HG02981 (cell line): Measurements from ENCODE around the gene STIP1.

Experiments
- ATAC-seq: cut with Tn5 transposase; IDR thresholded peaks from one replicate; pipeline ENCODE4 v1.9.1; 2021; ENCODE audit warnings: mild to moderate bottlenecking, moderate library complexity; ENCODE audit not compliant: unreplicated experiment

STIP1 gene

GRCh38 chr11:64220798-64221197 is 34.8 kb downstream of the STIP1 start:
- no peak for ATAC-seq

- ATAC-seq, result no peak
Measured at GRCh38 chr11:64222651-64223000, 36.7 kb downstream of the STIP1 start.

DNA sequence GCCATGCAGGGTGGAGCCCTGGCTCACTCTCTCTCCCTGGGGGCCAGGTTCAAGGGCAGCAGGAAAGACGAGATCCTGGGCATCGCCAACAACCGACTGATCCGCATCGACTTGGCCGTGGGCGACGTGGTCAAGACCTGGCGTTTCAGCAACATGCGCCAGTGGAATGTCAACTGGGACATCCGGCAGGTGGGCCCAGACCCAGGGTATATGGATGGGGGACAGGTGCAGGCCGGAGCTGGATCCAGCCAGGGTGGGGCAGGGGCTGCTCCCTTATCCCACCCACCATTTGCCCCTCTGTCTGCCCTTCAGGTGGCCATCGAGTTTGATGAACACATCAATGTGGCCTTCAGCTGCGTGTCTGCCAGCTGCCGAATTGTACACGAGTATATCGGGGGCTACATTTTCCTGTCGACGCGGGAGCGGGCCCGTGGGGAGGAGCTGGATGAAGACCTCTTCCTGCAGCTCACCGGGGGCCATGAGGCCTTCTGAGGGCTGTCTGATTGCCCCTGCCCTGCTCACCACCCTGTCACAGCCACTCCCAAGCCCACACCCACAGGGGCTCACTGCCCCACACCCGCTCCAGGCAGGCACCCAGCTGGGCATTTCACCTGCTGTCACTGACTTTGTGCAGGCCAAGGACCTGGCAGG is 37.2 kb downstream of the STIP1 start:
- ATAC-seq, result no peak

GRCh38 chr11:64224151-64224890 is 38.4 kb downstream of the STIP1 start:
- no peak for ATAC-seq

GRCh38 chr11:64224891-64225607 is 39.1 kb downstream of the STIP1 start:
- no peak for ATAC-seq

- peak; percentile 44 for ATAC-seq
Measured at GRCh38 chr11:64225608-64226506, 39.9 kb downstream of the STIP1 start, which contains the start of the genes NUDT22 and TRPT1. Gene NUDT22, plus strand, starts transcription at chr11:64226274. Its CDS starts 379 bp downstream, at chr11:64226653. Gene TRPT1, minus strand, starts transcription at chr11:64226186. Its CDS starts 326 bp downstream, at chr11:64225860.

DNA sequence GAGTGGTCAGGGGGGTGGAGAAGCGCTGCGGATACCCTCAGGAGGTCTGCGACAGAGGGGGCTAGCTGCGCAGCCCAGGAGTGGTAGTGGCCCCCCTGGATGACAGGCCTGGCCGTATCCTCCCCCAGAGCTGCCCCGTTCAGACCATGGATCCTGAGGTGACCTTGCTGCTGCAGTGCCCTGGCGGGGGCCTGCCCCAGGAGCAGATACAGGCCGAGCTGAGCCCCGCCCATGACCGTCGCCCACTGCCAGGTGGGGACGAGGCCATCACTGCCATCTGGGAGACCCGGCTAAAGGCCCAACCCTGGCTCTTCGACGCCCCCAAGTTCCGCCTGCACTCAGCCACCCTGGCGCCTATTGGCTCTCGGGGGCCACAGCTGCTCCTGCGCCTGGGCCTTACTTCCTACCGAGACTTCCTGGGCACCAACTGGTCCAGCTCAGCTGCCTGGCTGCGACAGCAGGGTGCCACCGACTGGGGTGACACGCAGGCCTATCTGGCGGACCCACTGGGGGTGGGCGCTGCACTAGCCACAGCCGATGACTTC is 40.6 kb downstream of the STIP1 start:
- ATAC-seq, result no peak

DNA sequence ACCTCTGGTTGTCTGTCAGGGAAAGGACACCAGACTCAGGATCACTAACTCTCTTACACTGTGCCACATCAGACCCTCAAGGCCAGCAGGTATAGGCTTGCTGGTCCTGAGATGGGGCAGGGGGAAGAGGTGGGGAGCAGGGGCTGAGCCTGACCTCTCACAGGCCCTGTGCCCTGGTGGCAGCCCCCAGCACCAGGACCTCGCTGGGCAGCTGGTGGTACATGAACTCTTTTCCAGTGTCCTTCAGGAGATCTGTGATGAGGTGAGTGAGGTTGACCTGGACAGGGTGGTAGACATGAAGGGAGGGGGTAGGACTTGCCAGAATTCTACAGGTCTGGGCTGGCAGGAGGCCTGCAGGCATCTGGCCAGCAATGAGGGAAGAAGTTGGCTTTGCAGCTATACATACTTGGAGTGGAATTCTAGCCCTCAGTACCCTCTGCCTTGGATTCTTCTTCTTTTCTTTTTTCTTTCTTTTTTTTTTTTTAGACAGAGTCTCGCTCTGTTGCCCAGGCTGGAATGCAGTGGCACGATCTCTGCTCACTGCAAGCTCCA is 41.5 kb downstream of the STIP1 start:
- no peak for ATAC-seq

DNA sequence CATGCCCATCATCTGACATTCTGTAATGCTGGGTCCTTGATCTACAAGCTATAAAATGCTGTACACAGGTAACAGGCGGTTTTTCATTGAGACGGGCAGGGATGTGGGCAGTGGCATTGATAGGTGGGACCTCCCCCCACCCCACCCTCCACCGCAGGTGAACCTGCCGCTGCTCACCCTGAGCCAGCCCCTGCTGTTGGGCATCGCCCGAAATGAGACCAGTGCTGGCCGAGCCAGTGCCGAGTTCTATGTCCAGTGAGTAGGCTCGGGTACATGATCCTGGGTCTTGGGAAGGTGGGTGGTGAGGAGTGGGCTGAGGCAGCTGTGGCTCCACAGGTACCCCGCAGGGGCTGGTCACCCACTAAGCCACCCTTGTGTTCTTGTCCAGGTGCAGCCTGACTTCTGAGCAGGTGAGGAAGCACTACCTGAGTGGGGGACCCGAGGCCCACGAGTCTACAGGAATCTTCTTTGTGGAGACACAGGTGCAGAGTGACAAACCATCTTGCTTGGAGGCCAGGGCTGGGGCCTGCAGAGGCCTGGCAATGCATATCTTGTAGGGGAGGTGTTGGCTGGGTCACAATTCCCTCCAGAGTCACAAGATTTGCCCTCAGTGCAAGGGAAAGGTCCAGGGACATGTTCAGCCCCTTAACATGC is 43.2 kb downstream of the STIP1 start:
- ATAC-seq, result no peak

DNA sequence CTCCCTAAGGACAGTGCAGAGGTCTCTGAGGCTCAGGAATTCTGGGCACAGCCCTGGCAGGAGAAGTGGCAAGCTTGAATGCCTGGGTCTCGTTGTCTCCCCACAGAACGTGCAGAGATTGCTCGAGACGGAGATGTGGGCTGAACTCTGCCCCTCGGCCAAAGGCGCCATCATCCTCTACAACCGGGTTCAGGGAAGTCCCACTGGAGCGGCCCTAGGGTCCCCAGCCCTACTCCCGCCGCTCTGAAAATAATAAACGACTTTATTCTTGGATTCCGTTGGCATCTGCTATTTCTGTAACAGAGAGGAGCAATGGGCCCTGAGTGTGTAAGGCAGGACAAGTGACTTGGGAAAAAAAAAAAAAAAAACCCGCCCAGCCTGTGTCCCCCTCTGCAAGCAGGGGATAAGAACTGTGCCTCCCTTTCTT is 43.8 kb downstream of the STIP1 start:
- no peak for ATAC-seq

DNA sequence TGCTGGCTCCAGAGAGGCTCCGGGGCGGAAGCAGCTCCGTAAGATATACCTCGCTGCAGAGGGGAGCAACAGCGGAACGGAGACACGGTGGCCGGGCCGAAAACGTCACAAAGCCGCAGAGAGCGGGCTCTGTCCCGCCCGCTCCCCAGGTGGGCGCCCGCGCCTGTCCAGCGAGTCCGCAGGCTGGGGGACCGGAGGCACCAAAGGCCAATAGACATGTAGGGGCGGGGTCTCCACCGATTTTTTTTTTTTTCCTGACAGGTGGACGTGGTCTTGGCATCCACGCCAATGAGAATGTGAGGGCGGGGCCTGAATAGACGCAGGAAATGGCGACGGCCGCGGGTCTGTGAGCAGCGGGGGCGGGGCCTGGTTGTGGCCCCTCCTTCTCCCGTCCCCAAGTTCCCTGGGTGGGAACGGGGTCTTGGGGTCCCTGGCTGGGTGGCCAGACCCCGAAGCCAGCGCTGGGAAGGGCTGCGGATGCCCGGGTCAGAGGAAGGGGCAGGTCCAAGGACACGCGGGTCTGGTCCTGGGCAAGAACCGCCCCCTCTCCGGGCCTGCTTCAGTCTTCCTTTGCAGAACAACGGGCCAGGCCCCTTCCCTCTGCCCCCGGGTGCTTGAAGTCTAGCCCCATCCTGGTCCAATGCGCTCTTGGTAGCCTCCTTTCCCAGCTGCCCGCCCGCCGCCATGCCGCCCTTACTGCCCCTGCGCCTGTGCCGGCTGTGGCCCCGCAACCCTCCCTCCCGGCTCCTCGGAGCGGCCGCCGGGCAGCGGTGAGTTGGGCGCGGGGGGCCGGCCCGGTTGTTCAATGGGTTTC is 44.4 kb downstream of the STIP1 start, which contains the start of gene DNAJC4:
Gene DNAJC4 (plus strand): TSS at position 378 of the 814 bp plus-strand sequence. CDS start 307 bp downstream, at position 685.
- ATAC-seq, result peak; percentile 39

GRCh38 chr11:64230985-64231365 is 45.0 kb downstream of the STIP1 start:
- no peak for ATAC-seq

DNA sequence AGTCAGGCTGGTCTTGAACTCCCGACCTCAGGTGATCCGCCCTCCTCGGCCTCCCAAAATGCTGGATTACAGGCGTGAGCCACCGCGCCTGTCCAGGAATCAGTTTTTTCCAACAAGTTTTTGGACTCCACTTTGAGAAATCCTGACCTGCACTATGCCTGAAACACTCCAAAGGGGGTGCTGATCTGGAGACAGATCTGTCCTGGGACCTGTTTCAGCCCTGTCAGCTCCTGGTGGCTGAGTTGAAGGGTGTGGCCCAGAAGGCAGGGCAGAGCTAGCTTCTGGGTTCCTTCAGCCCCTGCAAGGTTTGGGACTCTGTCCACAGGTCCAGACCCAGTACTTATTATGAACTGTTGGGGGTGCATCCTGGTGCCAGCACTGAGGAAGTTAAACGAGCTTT is 45.6 kb downstream of the STIP1 start:
- ATAC-seq, result no peak

DNA sequence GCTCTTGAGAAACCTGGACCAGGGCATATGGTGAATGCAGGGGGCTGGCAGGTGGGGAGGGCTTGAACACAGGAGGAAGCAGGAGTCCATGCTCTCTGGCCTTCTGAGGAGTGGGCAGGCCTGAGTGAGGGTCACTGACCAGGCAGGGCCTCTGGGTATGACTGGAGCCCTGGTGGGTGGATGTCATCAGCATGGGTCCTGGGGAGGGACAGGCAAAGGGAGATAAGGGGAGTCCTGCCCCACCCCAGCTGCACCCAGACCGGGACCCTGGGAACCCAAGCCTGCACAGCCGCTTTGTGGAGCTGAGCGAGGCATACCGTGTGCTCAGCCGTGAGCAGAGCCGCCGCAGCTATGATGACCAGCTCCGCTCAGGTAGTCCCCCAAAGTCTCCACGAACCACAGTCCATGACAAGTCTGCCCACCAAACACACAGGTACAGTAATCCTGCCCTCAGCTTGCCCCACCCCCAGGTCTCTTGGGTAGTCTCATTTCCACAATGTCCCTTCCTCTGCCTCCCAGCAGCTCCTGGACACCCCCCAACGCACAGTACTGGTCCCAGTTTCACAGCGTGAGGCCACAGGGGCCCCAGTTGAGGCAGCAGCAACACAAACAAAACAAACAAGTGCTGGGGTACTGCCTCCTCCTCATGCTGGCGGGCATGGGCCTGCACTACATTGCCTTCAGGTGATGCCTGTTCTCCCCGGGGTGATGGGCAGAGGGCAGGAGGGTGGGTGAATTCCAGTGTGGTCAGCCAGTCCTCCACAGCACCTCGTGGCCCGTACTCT is 46.4 kb downstream of the STIP1 start:
- no peak for ATAC-seq

DNA sequence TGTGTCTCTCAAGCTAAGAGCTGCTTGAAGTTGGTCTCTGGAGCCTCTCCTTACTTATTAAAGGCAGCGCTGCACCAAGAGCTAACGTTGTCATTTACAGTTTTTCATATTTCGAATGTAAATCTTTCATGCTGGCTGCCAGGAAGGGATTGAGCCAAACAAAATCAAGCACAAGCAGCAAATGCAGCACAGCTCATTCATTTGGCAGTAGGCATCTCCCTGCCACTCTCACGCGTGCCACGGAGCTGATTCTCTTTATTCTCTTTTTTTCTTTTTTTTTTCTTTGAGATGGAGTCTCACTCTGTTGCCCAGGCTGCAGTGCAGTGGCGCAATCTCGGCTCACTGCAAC is 47.0 kb downstream of the STIP1 start:
- no peak for ATAC-seq

DNA sequence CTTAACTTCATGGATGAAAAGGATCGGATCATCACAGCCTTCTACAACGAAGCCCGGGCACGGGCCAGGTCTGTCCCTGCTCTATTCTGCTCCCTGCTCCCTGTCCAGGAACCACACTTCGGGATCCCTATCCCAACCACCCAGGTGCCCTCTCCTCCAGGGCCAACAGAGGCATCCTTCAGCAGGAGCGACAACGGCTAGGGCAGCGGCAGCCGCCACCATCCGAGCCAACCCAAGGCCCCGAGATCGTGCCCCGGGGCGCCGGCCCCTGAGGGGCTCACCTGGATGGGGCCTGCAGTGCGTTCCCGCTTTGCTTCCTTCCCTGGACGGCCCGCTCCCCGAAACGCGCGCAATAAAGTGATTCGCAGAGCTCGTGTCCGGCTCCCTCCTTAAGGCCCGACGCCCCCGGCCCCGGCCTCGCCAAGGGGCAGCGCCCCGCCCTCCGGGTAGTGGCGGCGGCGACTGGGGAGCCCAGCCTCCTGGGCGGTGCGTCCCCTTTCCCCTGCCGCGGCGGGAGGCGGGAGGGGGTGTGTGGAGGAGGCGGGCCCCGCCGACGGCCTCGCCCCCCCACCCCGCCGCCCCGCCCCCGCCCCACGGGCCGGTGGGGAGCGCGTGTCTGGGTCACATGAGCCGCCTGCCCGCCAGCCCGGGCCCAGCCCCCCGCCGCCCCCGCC is 48.1 kb downstream of the STIP1 start, which contains the start of gene VEGFB:
Gene VEGFB (plus strand): TSS at position 672 of the 674 bp plus-strand sequence. CDS start 250 bp downstream, outside the sequence.
- no peak for ATAC-seq

GRCh38 chr11:64234647-64235379 is 48.8 kb downstream of the STIP1 start:
- ATAC-seq, result no peak
